Measurements from ENCODE around the gene FAM222B.
"Not testable (repeated sequence)": the region's sequence is repeated elsewhere in the genome, so short reads cannot be mapped to it uniquely, and the experiment has no call there.

The FAM222B gene

GRCh38 chr17:28855336-28855679 lies 12.7 kb upstream of the FAM222B start:
- no peaks in the 10 kb centered on the region for H3K4me1 ChIP-seq (ENCODE audit: control insufficient read depth, low read depth, low read length)
- peak overlapping the region; percentile 99 for H3K56ac ChIP-seq (ENCODE audit: low read length)
- no peak overlapping the region for H3K18ac ChIP-seq (ENCODE audit: low read length)
- H3K9ac ChIP-seq (ENCODE audit: low read length): peak overlapping the region; percentile 97
- H3K23ac ChIP-seq (ENCODE audit: low read length): peak overlapping the region; percentile 57
- DNase-seq: no peak
- no peak overlapping the region for H2BK15ac ChIP-seq (replicated peaks; ENCODE audit: low read depth)
- H3K79me1 ChIP-seq (ENCODE audit: low read length): peaks cover 9% of the 10 kb centered on the region
- H4K5ac ChIP-seq (ENCODE audit: low read length): no peak overlapping the region
- no peak overlapping the region for H2BK5ac ChIP-seq (ENCODE audit: low read length)
- peak overlapping the region; percentile 58 for H3K4ac ChIP-seq (ENCODE audit: low read depth, low read length)
- peaks cover 10% of the 10 kb centered on the region for H3K36me3 ChIP-seq (ENCODE audit: control insufficient read depth, insufficient read depth, low read length)
- H2BK120ac ChIP-seq (ENCODE audit: low read depth, low read length): no peak overlapping the region
- peak overlapping the region; percentile 99 for H3K4me3 ChIP-seq (ENCODE audit: low read length)
- H3K4me2 ChIP-seq (ENCODE audit: low read length): peak overlapping the region; percentile 97
- H3K27me3 ChIP-seq (ENCODE audit: insufficient read depth, low read length, poor library complexity): no peaks in the 10 kb centered on the region
- WGBS (ENCODE audit: extremely low coverage, insufficient coverage, low lambda C conversion rate): no CpG with 5 or more reads among the region's 5 CpGs
- no peak overlapping the region for H3K27ac ChIP-seq (ENCODE audit: low read depth, low read length)
- H4K8ac ChIP-seq (ENCODE audit: low read depth, low read length): no peak overlapping the region
- H2AK5ac ChIP-seq (ENCODE audit: low read length): no peak overlapping the region
- H3K79me2 ChIP-seq (ENCODE audit: control insufficient read depth, insufficient read depth, low read length): peaks cover 6% of the 10 kb centered on the region

- H3K36me3 ChIP-seq (ENCODE audit: control insufficient read depth, insufficient read depth, low read length): peaks cover 10% of the 10 kb centered on the region
- peak within 1 kb of the TSS; percentile 69 for H4K8ac ChIP-seq (ENCODE audit: low read depth, low read length)
- H3K27me3 ChIP-seq (ENCODE audit: insufficient read depth, low read length, poor library complexity): no peaks in the 10 kb centered on the region
- H2BK5ac ChIP-seq (ENCODE audit: low read length): peak within 1 kb of the TSS; percentile 55
- DNase-seq: peak; percentile 95
- peak within 1 kb of the TSS; percentile 26 for H3K27ac ChIP-seq (ENCODE audit: low read depth, low read length)
- H2BK120ac ChIP-seq (ENCODE audit: low read depth, low read length): peak within 1 kb of the TSS; percentile 76
- H3K9ac ChIP-seq (ENCODE audit: low read length): peak within 1 kb of the TSS; percentile 97
- H3K4me1 ChIP-seq (ENCODE audit: control insufficient read depth, low read depth, low read length): no peaks in the 10 kb centered on the region
- no CpG with 5 or more reads among the region's 42 CpGs for WGBS (ENCODE audit: extremely low coverage, insufficient coverage, low lambda C conversion rate)
- H2BK15ac ChIP-seq (replicated peaks; ENCODE audit: low read depth): no peak within 1 kb of the TSS
- peak within 1 kb of the TSS; percentile 99 for H3K4me3 ChIP-seq (ENCODE audit: low read length)
- peak within 1 kb of the TSS; percentile 82 for H3K4ac ChIP-seq (ENCODE audit: low read depth, low read length)
- peaks cover 9% of the 10 kb centered on the region for H3K79me1 ChIP-seq (ENCODE audit: low read length)
- peak within 1 kb of the TSS; percentile 97 for H3K4me2 ChIP-seq (ENCODE audit: low read length)
- H3K79me2 ChIP-seq (ENCODE audit: control insufficient read depth, insufficient read depth, low read length): peaks cover 6% of the 10 kb centered on the region
- H3K23ac ChIP-seq (ENCODE audit: low read length): peak within 1 kb of the TSS; percentile 83
- H2AK5ac ChIP-seq (ENCODE audit: low read length): no peak within 1 kb of the TSS
- H4K5ac ChIP-seq (ENCODE audit: low read length): no peak within 1 kb of the TSS
- peak within 1 kb of the TSS; percentile 75 for H3K18ac ChIP-seq (ENCODE audit: low read length)
- peak within 1 kb of the TSS; percentile 99 for H3K56ac ChIP-seq (ENCODE audit: low read length)
Observed at GRCh38 chr17:28854457-28855335, 12.1 kb upstream of the FAM222B start, which contains the start of gene ERAL1. ERAL1 (plus strand) TSS chr17:28855016; CDS start chr17:28855035, 19 bp downstream.

DNA sequence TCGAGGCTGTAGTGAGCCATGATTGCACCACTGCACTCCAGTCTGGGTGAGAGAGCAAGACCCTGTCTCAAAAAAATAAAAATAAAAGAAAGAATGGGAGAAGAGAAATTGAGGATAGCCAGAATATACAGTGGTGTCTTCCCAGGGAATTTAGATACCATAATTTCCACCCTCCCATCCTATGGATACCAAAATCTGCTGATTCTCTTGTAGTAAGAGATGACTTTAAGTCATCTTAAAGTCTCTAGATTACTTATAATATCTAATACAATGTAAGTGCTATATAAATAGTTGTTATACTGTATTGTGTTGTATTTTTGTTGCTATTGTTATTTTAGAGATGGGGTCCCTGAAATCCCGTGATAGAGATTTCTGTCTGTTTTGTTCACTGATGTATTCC lies 10.7 kb upstream of the FAM222B start:
- Histone ChIP-seq H2BK5ac (ENCODE audit: low read length) (no peak overlapping the region), H3K36me3 (ENCODE audit: control insufficient read depth, insufficient read depth, low read length) (peaks cover 2% of the 10 kb centered on the region), H4K5ac (ENCODE audit: low read length) (no peak overlapping the region), H3K4me1 (ENCODE audit: control insufficient read depth, low read depth, low read length) (no peaks in the 10 kb centered on the region), H3K4me2 (ENCODE audit: low read length) (no peak overlapping the region), H3K79me2 (ENCODE audit: control insufficient read depth, insufficient read depth, low read length) (peaks cover 6% of the 10 kb centered on the region), H2BK15ac (replicated peaks; ENCODE audit: low read depth) (no peak overlapping the region), H3K23ac (ENCODE audit: low read length) (no peak overlapping the region), H4K8ac (ENCODE audit: low read depth, low read length) (no peak overlapping the region), H3K79me1 (ENCODE audit: low read length) (peaks cover 9% of the 10 kb centered on the region), H3K27me3 (ENCODE audit: insufficient read depth, low read length, poor library complexity) (no peaks in the 10 kb centered on the region), H2BK120ac (ENCODE audit: low read depth, low read length) (no peak overlapping the region), H2AK5ac (ENCODE audit: low read length) (no peak overlapping the region), H3K9ac (ENCODE audit: low read length) (no peak overlapping the region), H3K18ac (ENCODE audit: low read length) (no peak overlapping the region), H3K4me3 (ENCODE audit: low read length) (no peak overlapping the region), H3K56ac (ENCODE audit: low read length) (no peak overlapping the region), H3K27ac (ENCODE audit: low read depth, low read length) (no peak overlapping the region), H3K4ac (ENCODE audit: low read depth, low read length) (no peak overlapping the region)
- DNase-seq: no peak
- no CpG with 5 or more reads among the region's 2 CpGs for WGBS (ENCODE audit: extremely low coverage, insufficient coverage, low lambda C conversion rate)

- Histone ChIP-seq H3K18ac (ENCODE audit: low read length) (no peak overlapping the region), H3K9ac (ENCODE audit: low read length) (no peak overlapping the region), H4K5ac (ENCODE audit: low read length) (no peak overlapping the region), H2BK15ac (replicated peaks; ENCODE audit: low read depth) (no peak overlapping the region), H3K4me3 (ENCODE audit: low read length) (no peak overlapping the region), H3K23ac (ENCODE audit: low read length) (no peak overlapping the region), H3K79me1 (ENCODE audit: low read length) (no peaks in the 10 kb centered on the region), H3K56ac (ENCODE audit: low read length) (no peak overlapping the region), H2BK5ac (ENCODE audit: low read length) (no peak overlapping the region), H3K79me2 (ENCODE audit: control insufficient read depth, insufficient read depth, low read length) (no peaks in the 10 kb centered on the region), H3K4me2 (ENCODE audit: low read length) (no peak overlapping the region), H3K4ac (ENCODE audit: low read depth, low read length) (no peak overlapping the region), H3K36me3 (ENCODE audit: control insufficient read depth, insufficient read depth, low read length) (no peaks in the 10 kb centered on the region), H3K27ac (ENCODE audit: low read depth, low read length) (no peak overlapping the region), H3K4me1 (ENCODE audit: control insufficient read depth, low read depth, low read length) (no peaks in the 10 kb centered on the region), H2AK5ac (ENCODE audit: low read length) (no peak overlapping the region), H2BK120ac (ENCODE audit: low read depth, low read length) (no peak overlapping the region), H3K27me3 (ENCODE audit: insufficient read depth, low read length, poor library complexity) (no peaks in the 10 kb centered on the region), H4K8ac (ENCODE audit: low read depth, low read length) (no peak overlapping the region)
- peak; percentile 32 for DNase-seq
- no CpG with 5 or more reads among the region's 5 CpGs for WGBS (ENCODE audit: extremely low coverage, insufficient coverage, low lambda C conversion rate)
Observed at GRCh38 chr17:28849281-28849680, 6.7 kb upstream of the FAM222B start.

- H3K27me3 ChIP-seq (ENCODE audit: insufficient read depth, low read length, poor library complexity); H2BK5ac ChIP-seq (ENCODE audit: low read length); H3K79me2 ChIP-seq (ENCODE audit: control insufficient read depth, insufficient read depth, low read length); H2AK5ac ChIP-seq (ENCODE audit: low read length); H2BK15ac ChIP-seq (replicated peaks; ENCODE audit: low read depth); H3K4me1 ChIP-seq (ENCODE audit: control insufficient read depth, low read depth, low read length); H3K23ac ChIP-seq (ENCODE audit: low read length); H3K36me3 ChIP-seq (ENCODE audit: control insufficient read depth, insufficient read depth, low read length); H4K8ac ChIP-seq (ENCODE audit: low read depth, low read length); H3K4me3 ChIP-seq (ENCODE audit: low read length); H4K5ac ChIP-seq (ENCODE audit: low read length); H3K4me2 ChIP-seq (ENCODE audit: low read length); H3K56ac ChIP-seq (ENCODE audit: low read length); H3K27ac ChIP-seq (ENCODE audit: low read depth, low read length); H3K4ac ChIP-seq (ENCODE audit: low read depth, low read length); H3K18ac ChIP-seq (ENCODE audit: low read length); H3K9ac ChIP-seq (ENCODE audit: low read length); H3K79me1 ChIP-seq (ENCODE audit: low read length); H2BK120ac ChIP-seq (ENCODE audit: low read depth, low read length): not testable (repeated sequence)
- WGBS (ENCODE audit: extremely low coverage, insufficient coverage, low lambda C conversion rate): no CpG with 5 or more reads among the region's 15 CpGs
- DNase-seq: peak; percentile 38
Observed at GRCh38 chr17:28848667-28849066, 6.1 kb upstream of the FAM222B start.
